DOHH2 (cell line): ENCODE measurements around the gene SEZ6L2.
"Not testable (repeated sequence)": the region's sequence is repeated elsewhere in the genome, so short reads cannot be mapped to it uniquely, and the experiment has no call there.

ENCODE experiments used
- H3F3A ChIP-seq: fragments of 200-600 bp; sonication (generic), shearing (Covaris generic); 2 replicates; pipeline ENCODE4 v1.6.0; 2016; ENCODE audit warnings: antibody characterized with exemption, mild to moderate bottlenecking; ENCODE audit not compliant: control insufficient read depth, insufficient read depth
- H3K27ac ChIP-seq: fragments of 200-600 bp; sonication (generic); 2 replicates; pipeline ENCODE4 v1.5.1; 2014; ENCODE audit warnings: low read depth, mild to moderate bottlenecking, low read length, moderate library complexity
- H3K27me3 ChIP-seq: fragments of 200-600 bp; sonication (generic); 2 replicates; pipeline ENCODE4 v1.6.1; 2014; ENCODE audit warnings: mild to moderate bottlenecking, low read length, mixed read lengths; ENCODE audit not compliant: control insufficient read depth
- H3K36me3 ChIP-seq: fragments of 200-600 bp; sonication (generic); 2 replicates; pipeline ENCODE4 v1.6.1; 2014; ENCODE audit warnings: mild to moderate bottlenecking, low read length, moderate library complexity, mixed read lengths; ENCODE audit not compliant: control insufficient read depth
- H3K4me1 ChIP-seq: fragments of 200-600 bp; sonication (generic); 2 replicates; pipeline ENCODE4 v1.6.1; 2014; ENCODE audit warnings: mild to moderate bottlenecking, low read length, mixed read lengths; ENCODE audit not compliant: control insufficient read depth
- H3K4me2 ChIP-seq: fragments of 200-600 bp; sonication (generic); 2 replicates; pipeline ENCODE4 v1.6.0; 2014; ENCODE audit warnings: mild to moderate bottlenecking, low read length, moderate library complexity
- H3K4me3 ChIP-seq: fragments of 200-600 bp; sonication (generic); 2 replicates; pipeline ENCODE4 v1.5.1; 2014; ENCODE audit warnings: mild to moderate bottlenecking, low read length, mixed read lengths
- H3K79me2 ChIP-seq: fragments of 200-600 bp; sonication (generic); 2 replicates; pipeline ENCODE4 v1.6.1; 2014; ENCODE audit warnings: mild to moderate bottlenecking, low read length, mixed read lengths; ENCODE audit not compliant: control insufficient read depth
- H3K9me2 ChIP-seq: fragments of 200-600 bp; sonication (generic); replicated peaks from 2 replicates; pipeline ENCODE4 v1.6.1; 2014; ENCODE audit warnings: mild to moderate bottlenecking, low read length, mixed read lengths; ENCODE audit not compliant: control insufficient read depth
- H3K9me3 ChIP-seq: fragments of 200-600 bp; sonication (generic); 2 replicates; pipeline ENCODE4 v1.6.1; 2014; ENCODE audit warnings: antibody characterized with exemption, low read length, mixed read lengths; ENCODE audit not compliant: control insufficient read depth, insufficient read depth
- H4K20me1 ChIP-seq: fragments of 200-600 bp; sonication (generic); 2 replicates; pipeline ENCODE4 v1.6.0; 2014; ENCODE audit warnings: low read depth, mild to moderate bottlenecking, antibody characterized with exemption, low read length, moderate library complexity; ENCODE audit not compliant: control insufficient read depth, insufficient read depth
- CTCF ChIP-seq: fragments of 200-600 bp; sonication (generic); IDR thresholded peaks from one replicate; pipeline ENCODE4 v1.5.1; 2014; ENCODE audit warnings: antibody characterized with exemption, mild to moderate bottlenecking, low read depth, low read length; ENCODE audit not compliant: poor library complexity, severe bottlenecking
- EZH2phosphoT487 ChIP-seq: fragments of 200-600 bp; sonication (generic); IDR thresholded peaks from 2 replicates; pipeline ENCODE4 v1.6.1; 2017; ENCODE audit warnings: borderline replicate concordance, mild to moderate bottlenecking, antibody characterized with exemption, low read length, moderate library complexity, mixed read lengths

The SEZ6L2 gene

DNA sequence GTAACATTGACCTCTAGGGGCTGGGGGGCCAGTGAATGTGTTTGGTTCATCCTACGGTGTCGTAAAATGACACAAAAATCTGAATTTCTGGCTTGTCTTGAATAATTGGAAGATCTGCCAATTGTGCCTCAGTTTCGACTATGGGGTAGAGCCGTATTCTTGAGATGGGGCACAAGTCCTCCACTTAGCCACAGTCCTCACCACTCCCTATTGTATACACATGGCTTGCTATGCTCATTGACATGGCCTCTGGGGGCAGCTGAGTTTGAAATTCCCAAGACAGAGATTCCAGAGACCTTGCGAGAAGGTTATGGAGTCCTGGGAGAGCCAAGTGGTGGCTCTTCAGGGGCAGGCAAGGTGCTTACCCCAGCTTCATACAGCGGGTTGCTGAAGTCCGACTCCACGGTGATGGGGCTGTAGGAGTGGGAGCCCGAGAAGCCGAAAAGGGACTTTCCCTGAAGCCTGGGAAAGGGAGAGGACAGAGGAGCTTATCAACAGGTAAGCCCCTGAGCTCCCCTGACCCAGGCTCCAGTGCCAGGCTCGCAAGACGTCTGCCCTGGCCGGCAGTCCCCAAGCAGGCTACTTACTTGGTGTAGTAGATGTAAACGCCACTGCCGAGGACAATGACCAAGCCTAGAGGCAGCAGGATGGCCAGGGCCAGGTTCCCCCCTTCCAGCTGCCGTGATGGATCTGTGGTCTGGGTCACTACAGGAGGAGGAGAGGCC, 27.4 kb downstream of the SEZ6L2 start:
- H3K4me2 ChIP-seq = no peak overlapping the region

DNA sequence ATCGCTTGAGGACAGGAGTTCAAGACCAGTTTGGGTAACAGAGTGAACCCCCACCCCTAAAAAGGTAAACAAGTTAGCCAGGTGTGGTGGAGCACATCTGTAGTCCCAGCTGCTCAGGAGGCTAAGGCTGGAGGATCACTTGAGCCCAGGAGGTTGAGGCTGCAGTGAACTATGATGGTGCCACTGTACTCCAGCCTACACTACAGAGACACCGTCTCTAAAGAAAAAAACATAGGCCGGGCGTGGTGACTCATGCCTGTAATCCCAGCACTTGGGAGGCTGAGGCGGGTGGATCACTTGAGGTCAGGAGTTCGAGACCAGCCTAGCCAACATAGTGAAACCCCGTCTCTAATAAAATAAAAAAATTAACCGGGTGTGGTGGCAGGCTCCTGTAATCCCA, 30.3 kb downstream of the SEZ6L2 start:
- H3K27me3 ChIP-seq, H3K4me2 ChIP-seq, H3K4me3 ChIP-seq, H3K27ac ChIP-seq, H3K36me3 ChIP-seq, H4K20me1 ChIP-seq, H3K9me3 ChIP-seq, H3K4me1 ChIP-seq, H3K9me2 ChIP-seq, H3K79me2 ChIP-seq, H3F3A ChIP-seq: not testable (repeated sequence)

More for the DNA sequence above, 27.4 kb downstream of the SEZ6L2 start:
- Histone ChIP-seq H3K9me2 (no peaks in the 10 kb centered on the region), H3K27ac (no peak overlapping the region), H3K4me3 (no peak overlapping the region), H3K36me3 (no peaks in the 10 kb centered on the region), H3K27me3 (peaks cover 5% of the 10 kb centered on the region; the same call in 1 of the 2 replicates), H3K79me2 (no peaks in the 10 kb centered on the region), H3K9me3 (no peaks in the 10 kb centered on the region), H4K20me1 (no peaks in the 10 kb centered on the region), H3F3A (no peaks in the 10 kb centered on the region), H3K4me1 (peaks cover under 1% of the 10 kb centered on the region; the same call in 1 of the 2 replicates)
- TF ChIP-seq CTCF (no peak), EZH2phosphoT487 (no peak)

DNA sequence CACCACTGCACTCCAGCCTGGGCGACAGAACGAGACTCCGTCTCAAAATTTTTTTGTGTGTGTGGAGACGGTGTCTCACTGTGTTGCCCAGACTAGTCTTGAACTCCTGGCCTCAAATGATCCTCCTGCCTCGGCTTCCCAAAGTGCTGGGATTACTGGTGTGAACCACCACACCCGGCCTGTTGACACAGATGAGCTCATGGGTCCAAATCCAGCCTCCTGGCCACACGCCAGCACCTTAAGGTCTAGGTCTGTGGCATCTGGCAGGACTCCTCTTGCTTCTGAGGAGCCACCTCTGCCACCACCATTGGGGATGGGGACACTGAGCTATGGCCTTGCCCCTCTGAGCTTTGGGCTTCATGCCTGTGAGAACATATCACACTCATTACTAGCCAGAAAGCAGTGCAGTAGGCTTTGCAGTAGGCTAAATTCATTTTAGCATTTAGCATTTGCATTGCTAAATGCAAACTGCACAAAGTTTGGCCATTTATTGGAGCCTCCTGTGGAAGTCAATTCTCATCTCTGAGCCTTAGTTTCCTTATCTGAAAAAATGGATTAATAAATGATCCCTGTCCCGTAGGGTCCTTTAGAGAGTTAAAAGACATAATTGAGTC, 30.8 kb downstream of the SEZ6L2 start:
- Histone ChIP-seq H3K36me3 (no peaks in the 10 kb centered on the region), H3K9me2 (no peaks in the 10 kb centered on the region), H3K4me3 (no peak overlapping the region), H3K4me2 (no peak overlapping the region), H3K27ac (no peak overlapping the region), H3K9me3 (no peaks in the 10 kb centered on the region), H3K4me1 (peaks cover 4% of the 10 kb centered on the region), H3F3A (no peaks in the 10 kb centered on the region), H3K79me2 (no peaks in the 10 kb centered on the region), H4K20me1 (no peaks in the 10 kb centered on the region), H3K27me3 (peaks cover 5% of the 10 kb centered on the region; the same call in 1 of the 2 replicates)
- TF ChIP-seq EZH2phosphoT487 (no peak), CTCF (no peak)

DNA sequence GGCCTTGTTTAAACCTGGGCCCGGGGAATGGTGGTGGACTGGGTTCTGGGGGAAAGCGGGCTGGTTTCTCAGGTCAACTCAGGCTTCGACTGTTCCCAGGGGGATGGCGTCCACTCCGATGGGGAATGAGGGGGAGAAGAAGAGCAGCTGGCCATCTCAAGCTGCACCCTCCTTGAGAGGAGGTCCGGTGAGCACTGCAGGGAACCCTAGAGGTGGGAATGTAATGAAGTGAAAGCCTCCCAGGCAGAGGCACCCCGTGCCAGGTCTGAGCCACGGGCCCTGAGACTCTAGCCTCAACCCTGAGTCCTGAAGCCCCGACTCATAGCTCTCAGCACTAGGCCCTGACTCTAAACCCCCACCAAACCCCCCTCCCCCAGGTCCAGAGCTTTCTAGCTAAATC, 35.1 kb downstream of the SEZ6L2 start:
- Histone ChIP-seq H3K27me3 (peaks cover 5% of the 10 kb centered on the region; the same call in 1 of the 2 replicates), H3K9me3 (no peaks in the 10 kb centered on the region), H3K79me2 (peaks cover 21% of the 10 kb centered on the region), H3K4me2 (no peak overlapping the region), H3K4me1 (peaks cover 9% of the 10 kb centered on the region), H3F3A (no peaks in the 10 kb centered on the region), H3K9me2 (no peaks in the 10 kb centered on the region), H3K36me3 (peaks cover 16% of the 10 kb centered on the region), H3K4me3 (no peak overlapping the region), H3K27ac (no peak overlapping the region), H4K20me1 (no peaks in the 10 kb centered on the region)
- TF ChIP-seq CTCF (no peak), EZH2phosphoT487 (no peak)
